Lung (tissue), 12 donors: ENCODE measurements around the gene CFTR. TPM values are rescaled to one million over a fixed set of nuclear protein-coding genes. Genes with fewer than 3 reads are reported as not detected.

Source experiments
- ATAC-seq: fragments of 200-7000 bp; cut with Tn5 transposase; one replicate; pipeline ENCODE4 v1.9.1; 2020; ENCODE audit warnings: moderate number of reproducible peaks; ENCODE audit not compliant: insufficient read depth, low FRiP score
- DNase-seq, 3 donors: peaks; one replicate each; pipeline ENCODE4 v3.0.0-alpha.2; 2013 to 2017
- H3K27ac ChIP-seq, 2 donors: one replicate each; pipeline ENCODE4 v1.5.1; 2013; ENCODE audit warnings: mild to moderate bottlenecking in 2 of 2, moderate library complexity in 2 of 2, control low read depth in 1 of 2, inconsistent platforms in 1 of 2, low read depth in 1 of 2, low read length in 1 of 2
- H3K27me3 ChIP-seq, 3 donors: one replicate each; pipeline ENCODE4 v1.5.1; 2013; ENCODE audit warnings: low read length in 2 of 3; ENCODE audit not compliant: control insufficient read depth in 3 of 3, insufficient read depth in 3 of 3
- H3K36me3 ChIP-seq, 4 donors: one replicate each; pipeline ENCODE4 v1.5.1; 2013; ENCODE audit warnings: low read length in 4 of 4, mild to moderate bottlenecking in 1 of 4, moderate library complexity in 1 of 4; ENCODE audit not compliant: control insufficient read depth in 4 of 4, insufficient read depth in 4 of 4
- H3K4me1 ChIP-seq, 5 donors: one replicate each; pipeline ENCODE4 v1.5.1; 2013; ENCODE audit warnings: low read length in 5 of 5, mild to moderate bottlenecking in 2 of 5, moderate library complexity in 1 of 5; ENCODE audit not compliant: control insufficient read depth in 5 of 5, insufficient read depth in 5 of 5
- H3K4me3 ChIP-seq: one replicate; pipeline ENCODE4 v1.5.1; 2013; ENCODE audit warnings: mild to moderate bottlenecking, control low read depth, moderate library complexity
- H3K9ac ChIP-seq, 2 donors: one replicate each; pipeline ENCODE4 v1.5.1; 2013; ENCODE audit warnings: low read length in 2 of 2, control low read depth in 1 of 2; ENCODE audit not compliant: insufficient read depth in 1 of 2
- H3K9me3 ChIP-seq, 4 donors: one replicate each; pipeline ENCODE4 v1.5.1; 2013; ENCODE audit warnings: low read length in 3 of 4, mild to moderate bottlenecking in 1 of 4, moderate library complexity in 1 of 4; ENCODE audit not compliant: control insufficient read depth in 4 of 4, insufficient read depth in 3 of 4
- WGBS, 2 donors: extraction: QIAGEN DNeasy Blood & Tissue Kit; methylation state at CpG; one replicate each; pipeline ENCODE4 v1.1.7; 2013; 5-methylcytosine and 5-hydroxymethylcytosine counted together
- polyA plus RNA-seq, 2 donors: library from polyadenylated mRNA; stranded (reverse); fragments of 200-250 nt; gene quantifications; one replicate each; pipeline ENCODE4 v1.2.1, GENCODE V29; 2013
- total RNA-seq, 2 donors: library from RNA; depleted of rRNA in 1 of 2; stranded (reverse); fragments of >200 nt in 1 of 2; gene quantifications; one replicate each; pipeline ENCODE4 v1.2.1, GENCODE V29; 2014 to 2021
- TF ChIP-seq, protein P1 (sequence below): IDR thresholded peaks from 2 replicates; pipeline ENCODE4 v1.5.1; 2012; ENCODE audit warnings: mild to moderate bottlenecking; ENCODE audit errors: control extremely low read depth, extremely low read depth
- donor health status: control.
- donor health status: control.
- donor health status: Bipolar disorder and iron deficiency.
- donor health status: healthy.
- donor health status: DM: yes; HTN: yes; CAD: no.

The CFTR gene
- total and polyA plus RNA-seq, 4 donors, result 8.2 to 138 (median 15.7) TPM

DNA sequence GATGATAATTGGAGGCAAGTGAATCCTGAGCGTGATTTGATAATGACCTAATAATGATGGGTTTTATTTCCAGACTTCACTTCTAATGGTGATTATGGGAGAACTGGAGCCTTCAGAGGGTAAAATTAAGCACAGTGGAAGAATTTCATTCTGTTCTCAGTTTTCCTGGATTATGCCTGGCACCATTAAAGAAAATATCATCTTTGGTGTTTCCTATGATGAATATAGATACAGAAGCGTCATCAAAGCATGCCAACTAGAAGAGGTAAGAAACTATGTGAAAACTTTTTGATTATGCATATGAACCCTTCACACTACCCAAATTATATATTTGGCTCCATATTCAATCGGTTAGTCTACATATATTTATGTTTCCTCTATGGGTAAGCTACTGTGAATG is 79.6 kb downstream of the CFTR start:
- DNase-seq (no peak), ATAC-seq (no peak)
- Histone ChIP-seq H3K27ac (no peak overlapping the region), H3K36me3 (no peaks in the 10 kb centered on the region), H3K4me3 (no peak overlapping the region), H3K9me3 (no peaks in the 10 kb centered on the region), H3K27me3 (no peaks in the 10 kb centered on the region), H3K9ac (no peak overlapping the region), H3K4me1 (no peaks in the 10 kb centered on the region)
- TF ChIP-seq, protein P1, sequence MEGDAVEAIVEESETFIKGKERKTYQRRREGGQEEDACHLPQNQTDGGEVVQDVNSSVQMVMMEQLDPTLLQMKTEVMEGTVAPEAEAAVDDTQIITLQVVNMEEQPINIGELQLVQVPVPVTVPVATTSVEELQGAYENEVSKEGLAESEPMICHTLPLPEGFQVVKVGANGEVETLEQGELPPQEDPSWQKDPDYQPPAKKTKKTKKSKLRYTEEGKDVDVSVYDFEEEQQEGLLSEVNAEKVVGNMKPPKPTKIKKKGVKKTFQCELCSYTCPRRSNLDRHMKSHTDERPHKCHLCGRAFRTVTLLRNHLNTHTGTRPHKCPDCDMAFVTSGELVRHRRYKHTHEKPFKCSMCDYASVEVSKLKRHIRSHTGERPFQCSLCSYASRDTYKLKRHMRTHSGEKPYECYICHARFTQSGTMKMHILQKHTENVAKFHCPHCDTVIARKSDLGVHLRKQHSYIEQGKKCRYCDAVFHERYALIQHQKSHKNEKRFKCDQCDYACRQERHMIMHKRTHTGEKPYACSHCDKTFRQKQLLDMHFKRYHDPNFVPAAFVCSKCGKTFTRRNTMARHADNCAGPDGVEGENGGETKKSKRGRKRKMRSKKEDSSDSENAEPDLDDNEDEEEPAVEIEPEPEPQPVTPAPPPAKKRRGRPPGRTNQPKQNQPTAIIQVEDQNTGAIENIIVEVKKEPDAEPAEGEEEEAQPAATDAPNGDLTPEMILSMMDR, result no peak
- 91 to 92% methylated on average over 3 of the region's 3 CpGs for WGBS, 2 donors

DNA sequence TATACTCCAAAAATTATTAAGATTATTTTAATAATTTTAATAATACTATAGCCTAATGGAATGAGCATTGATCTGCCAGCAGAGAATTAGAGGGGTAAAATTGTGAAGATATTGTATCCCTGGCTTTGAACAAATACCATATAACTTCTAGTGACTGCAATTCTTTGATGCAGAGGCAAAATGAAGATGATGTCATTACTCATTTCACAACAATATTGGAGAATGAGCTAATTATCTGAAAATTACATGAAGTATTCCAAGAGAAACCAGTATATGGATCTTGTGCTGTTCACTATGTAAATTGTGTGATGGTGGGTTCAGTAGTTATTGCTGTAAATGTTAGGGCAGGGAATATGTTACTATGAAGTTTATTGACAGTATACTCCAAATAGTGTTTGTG is 80.2 kb downstream of the CFTR start:
- DNase-seq, result no peak
- Histone ChIP-seq H3K36me3 (no peaks in the 10 kb centered on the region), H3K4me1 (no peaks in the 10 kb centered on the region), H3K27me3 (no peaks in the 10 kb centered on the region), H3K9ac (no peak overlapping the region), H3K27ac (no peak overlapping the region), H3K9me3 (no peaks in the 10 kb centered on the region), H3K4me3 (no peak overlapping the region)
- TF ChIP-seq, protein P1, result no peak
- no peak for ATAC-seq

DNA sequence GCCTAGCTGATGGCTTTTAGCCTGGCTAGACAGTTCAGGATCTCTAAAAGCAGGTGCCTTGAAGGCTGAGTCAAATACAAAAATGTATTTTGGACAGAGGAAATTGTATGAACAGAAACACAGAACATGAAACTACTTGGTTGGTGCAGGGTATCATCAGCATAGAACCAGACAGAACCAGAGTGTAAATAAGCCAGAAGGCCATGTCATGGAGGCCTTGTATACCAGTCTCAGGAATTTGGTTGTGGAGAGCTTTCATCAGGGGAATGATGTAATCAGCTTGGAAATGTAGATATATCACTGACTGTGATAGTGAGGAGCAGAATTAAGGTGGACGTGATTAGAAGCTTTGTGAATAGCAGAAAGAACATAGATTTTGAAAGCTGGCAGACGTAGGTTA is 82.9 kb downstream of the CFTR start:
- no peaks in the 10 kb centered on the region for H3K4me1 ChIP-seq
- no peaks in the 10 kb centered on the region for H3K36me3 ChIP-seq
- TF ChIP-seq, protein P1, result no peak
- H3K27me3 ChIP-seq, result no peaks in the 10 kb centered on the region
- no peak overlapping the region for H3K9ac ChIP-seq
- 82 to 88% methylated on average over 2 of the region's 2 CpGs for WGBS, 2 donors
- no peak overlapping the region for H3K4me3 ChIP-seq
- DNase-seq (no peak), ATAC-seq (no peak)
- no peaks in the 10 kb centered on the region for H3K9me3 ChIP-seq
- no peak overlapping the region for H3K27ac ChIP-seq

DNA sequence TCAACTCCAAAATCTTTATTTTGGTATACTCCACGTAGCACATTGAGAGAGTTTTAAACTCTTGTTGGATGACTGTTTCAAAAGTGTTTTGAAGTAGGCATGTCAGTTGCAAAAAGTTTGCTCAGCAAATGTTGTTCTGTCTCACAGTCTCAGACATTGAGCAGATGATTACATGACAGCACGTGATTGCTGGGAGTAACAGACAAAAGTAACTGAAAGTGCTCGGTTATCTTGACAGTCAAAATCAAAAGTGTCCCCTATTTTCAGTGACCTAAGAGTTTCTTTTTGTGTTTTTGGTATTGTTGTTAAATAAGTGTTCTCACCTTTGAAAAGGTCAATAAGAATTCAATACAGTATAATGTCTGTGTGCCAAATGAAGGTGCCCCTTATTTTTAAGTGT is 84.3 kb downstream of the CFTR start:
- WGBS, 2 donors, result 56 to 67% methylated on average over 3 of the region's 3 CpGs
- H3K9me3 ChIP-seq, result no peaks in the 10 kb centered on the region
- H3K4me3 ChIP-seq, result no peak overlapping the region
- ATAC-seq (no peak), DNase-seq (no peak)
- no peaks in the 10 kb centered on the region for H3K4me1 ChIP-seq
- no peaks in the 10 kb centered on the region for H3K27me3 ChIP-seq
- H3K27ac ChIP-seq, result no peak overlapping the region
- H3K36me3 ChIP-seq, result no peaks in the 10 kb centered on the region
- TF ChIP-seq, protein P1, result no peak
- no peak overlapping the region for H3K9ac ChIP-seq
